GM18520 (cell line): ENCODE results near the gene ZNF699.
A peak's percentile ranks its signal among the peaks of the same experiment; 100 is the strongest.
"Not testable (repeated sequence)": the region's sequence is repeated elsewhere in the genome, so short reads cannot be mapped to it uniquely, and the experiment has no call there.

Experiments used
- ATAC-seq: cut with Tn5 transposase; IDR thresholded peaks from one replicate; pipeline ENCODE4 v1.9.1; 2021; ENCODE audit not compliant: unreplicated experiment

Gene ZNF699

DNA sequence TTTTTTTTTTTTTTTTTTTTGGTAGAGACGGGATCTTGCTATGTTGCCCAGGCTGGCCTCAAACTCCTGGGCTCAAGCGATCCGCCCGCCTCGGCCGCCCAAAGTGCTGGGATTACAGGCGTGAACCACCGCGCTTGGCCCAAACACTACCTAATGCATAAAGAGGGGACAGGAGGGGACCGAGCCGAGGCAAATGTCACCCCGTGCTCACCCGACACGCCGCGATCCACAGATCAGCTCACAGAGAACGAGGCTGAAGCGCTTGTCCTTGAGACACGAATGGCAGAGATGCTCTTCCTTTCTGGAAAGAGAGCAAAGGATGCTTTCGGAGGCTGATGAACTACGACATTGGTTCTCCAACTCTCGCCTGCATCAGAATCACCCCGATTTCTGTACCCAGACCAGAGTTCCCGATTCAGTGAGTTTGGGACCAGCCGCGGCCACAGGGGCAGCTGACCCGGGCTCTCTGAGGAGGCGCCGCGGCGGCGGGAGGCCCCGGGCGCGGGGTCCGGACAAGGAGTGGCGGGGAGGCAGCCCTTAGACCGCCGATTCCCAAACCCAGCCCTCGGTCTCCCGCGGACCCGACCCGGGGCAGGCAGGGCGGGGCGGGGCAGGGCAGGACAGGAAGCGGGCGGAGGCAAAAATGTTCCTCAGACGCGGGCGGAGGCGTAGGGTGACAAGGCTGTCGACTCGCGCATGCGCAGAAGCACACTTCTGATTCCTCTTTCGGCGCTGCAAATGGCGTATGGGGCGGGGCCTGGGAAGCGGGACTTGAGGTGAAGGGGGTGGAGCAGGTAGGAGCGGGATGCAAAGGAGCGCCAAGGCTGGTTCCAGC lies at the start of gene ZNF699:
Gene ZNF699 (minus strand): TSS at position 700 of the 835 bp plus-strand sequence. CDS start 4,719 bp downstream, outside the sequence.
- peak; percentile 90 for ATAC-seq

DNA sequence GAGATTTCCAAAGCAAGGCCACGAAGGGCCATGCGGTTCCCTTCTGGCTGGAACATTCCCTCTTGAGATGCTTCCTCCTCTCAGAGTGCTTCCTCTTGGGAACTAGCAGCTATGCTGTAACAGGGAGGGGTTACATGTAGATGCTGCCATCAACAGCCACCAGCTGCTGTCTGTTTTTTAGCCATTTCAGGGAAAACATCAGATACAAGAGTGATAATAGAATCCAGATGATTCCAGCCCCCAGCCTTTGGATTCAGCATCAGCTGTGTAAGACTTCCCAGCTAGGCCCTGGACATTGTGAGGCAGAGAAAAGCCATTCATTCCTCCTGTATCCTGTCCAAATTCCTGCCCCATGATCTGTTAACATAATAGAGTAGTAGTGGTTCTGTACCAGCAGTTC lies 45.0 kb upstream of the ZNF699 start:
- ATAC-seq = no peak

DNA sequence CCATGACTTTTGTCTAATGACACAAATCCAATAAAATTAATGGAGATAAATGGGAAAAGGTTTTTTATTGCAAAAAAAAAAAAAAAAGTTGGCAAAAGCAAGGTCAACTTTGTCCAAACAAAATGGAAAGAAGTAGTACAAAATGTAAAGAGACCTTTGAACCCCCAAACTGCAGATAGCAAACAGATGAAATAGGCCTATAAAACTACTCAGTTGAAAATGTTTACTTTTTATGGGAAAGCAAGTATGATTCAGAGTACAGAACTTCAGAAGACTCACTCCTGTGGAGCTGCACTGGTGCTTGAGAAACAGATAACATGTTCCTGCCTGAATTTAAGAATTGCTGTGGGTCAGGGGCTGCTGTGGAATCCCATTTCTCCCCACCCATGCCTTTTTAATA lies 43.4 kb upstream of the ZNF699 start:
- no peak for ATAC-seq

GRCh38 chr19:9352505-9352904 lies 42.9 kb upstream of the ZNF699 start:
- no peak for ATAC-seq

- ATAC-seq = no peak
Observed at GRCh38 chr19:9348671-9349070, 39.0 kb upstream of the ZNF699 start.

GRCh38 chr19:9348253-9348652 lies 38.6 kb upstream of the ZNF699 start:
- ATAC-seq = no peak

- no peak for ATAC-seq
Observed at GRCh38 chr19:9345005-9345404, 35.4 kb upstream of the ZNF699 start.

DNA sequence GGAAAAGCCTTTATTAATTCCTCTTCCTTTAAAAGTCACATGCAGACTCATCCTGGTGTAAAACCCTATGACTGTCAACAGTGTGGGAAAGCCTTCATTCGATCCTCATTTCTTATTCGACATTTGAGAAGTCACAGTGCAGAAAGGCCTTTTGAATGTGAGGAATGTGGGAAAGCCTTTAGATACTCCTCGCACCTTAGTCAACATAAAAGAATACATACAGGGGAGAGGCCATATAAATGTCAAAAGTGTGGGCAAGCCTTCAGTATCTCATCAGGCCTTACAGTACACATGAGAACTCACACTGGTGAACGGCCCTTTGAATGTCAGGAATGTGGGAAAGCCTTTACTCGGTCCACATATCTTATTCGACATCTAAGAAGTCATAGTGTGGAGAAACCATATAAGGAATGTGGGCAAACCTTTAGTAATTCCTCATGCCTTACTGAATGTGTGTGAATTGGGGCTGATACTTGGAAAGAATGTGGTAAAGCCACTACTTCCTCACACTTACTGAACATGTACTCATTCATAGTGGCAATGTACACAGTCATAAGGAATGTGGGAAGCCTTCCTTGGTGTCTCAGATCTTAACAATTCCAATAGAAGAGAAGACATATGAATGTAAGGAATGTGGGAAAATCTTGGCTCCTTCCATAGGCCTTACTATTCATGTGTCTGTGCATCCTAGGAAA lies 33.1 kb upstream of the ZNF699 start:
- ATAC-seq = no peak

DNA sequence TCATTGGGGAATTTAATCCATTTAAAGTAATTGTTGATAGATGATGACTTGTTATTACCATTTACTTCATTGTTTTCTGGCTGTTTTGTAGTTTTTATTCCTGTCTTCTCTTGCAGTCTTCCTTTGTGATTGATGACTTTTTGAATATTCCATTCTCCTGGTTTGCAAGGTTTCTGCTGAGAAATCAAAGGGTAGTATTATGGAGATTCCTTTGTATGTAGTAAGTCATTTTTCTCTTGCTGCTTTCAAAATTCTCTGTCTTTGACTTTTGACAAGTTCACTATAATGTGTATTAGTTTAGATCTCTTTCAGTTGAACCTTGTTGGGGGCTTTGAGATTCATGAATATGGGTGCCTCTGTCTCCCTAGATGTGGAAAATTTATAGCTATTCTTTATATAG lies 20.4 kb upstream of the ZNF699 start:
- ATAC-seq = no peak

DNA sequence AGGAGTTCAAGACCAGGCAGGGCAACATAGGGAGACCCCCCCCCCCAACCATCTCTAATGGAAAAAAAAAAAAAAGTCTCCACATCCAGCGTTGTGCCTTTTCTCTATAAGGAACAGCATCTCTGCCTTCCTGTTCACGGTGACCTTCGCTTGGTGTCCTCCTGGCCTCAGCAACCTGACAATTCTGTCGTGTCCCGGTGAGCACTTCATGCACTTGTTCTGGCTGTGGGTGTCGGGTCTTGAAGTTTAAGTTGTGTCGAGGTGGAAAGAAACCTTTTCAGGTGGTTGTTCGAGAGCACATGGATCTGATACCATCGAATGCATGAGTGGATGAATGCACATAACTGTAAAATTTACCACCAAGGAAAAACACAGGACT lies 14.9 kb upstream of the ZNF699 start:
- no peak for ATAC-seq

DNA sequence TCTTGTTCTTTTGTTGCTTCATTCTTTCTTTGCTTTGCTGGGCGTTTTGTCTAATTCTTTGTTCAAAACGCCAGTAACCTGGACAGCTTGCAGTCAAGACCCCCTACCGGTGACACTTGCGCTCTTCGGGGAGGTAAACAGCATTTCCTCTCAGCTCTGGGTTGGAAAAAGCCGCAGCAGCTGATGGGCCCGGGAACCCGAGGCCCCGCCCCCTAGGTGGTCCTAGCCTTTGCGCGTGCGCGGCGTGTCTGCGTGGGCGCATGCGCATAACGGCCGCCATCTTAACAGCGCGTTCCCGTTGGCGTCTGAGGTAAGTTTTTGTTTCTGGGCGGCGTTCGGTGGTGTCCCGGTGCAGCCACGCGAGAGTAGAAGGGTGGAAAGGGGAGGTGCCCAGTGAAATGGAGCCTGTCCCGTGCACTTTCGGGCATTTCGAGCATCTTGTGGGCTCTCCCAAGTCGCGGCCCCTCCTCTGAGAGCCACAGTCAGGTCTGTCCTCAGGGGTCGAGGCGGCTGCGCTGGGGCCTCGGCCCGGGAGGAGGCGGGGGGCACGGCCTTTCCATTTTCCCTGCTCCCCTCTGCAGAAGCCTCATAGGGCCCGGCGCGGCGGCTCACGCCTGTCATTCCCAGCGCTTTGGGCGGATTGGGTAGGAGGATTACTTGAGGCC lies 14.4 kb upstream of the ZNF699 start, which contains the start of gene ZNF559:
Gene ZNF559 (plus strand): TSS at position 261 of the 665 bp plus-strand sequence. CDS start 14,371 bp downstream, outside the sequence.
- peak; percentile 88 for ATAC-seq

DNA sequence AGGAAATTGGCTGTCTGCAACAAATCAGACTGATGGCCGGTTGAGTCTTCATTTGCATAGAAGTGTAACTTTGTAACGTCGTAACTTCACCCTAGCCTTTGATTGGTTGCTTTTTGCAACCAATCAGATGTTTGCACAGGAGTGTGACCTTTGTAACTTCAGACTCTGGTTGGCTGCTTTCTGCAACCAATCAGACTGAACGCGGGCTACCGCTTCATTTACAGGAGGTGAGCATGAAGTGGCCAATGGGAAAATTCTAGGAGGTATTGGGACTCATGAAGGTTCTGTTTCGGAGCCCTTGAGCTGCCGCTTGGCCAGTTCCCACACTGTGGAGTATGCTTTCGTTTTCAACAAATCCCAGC lies 13.9 kb upstream of the ZNF699 start:
- peak; percentile 3 for ATAC-seq

DNA sequence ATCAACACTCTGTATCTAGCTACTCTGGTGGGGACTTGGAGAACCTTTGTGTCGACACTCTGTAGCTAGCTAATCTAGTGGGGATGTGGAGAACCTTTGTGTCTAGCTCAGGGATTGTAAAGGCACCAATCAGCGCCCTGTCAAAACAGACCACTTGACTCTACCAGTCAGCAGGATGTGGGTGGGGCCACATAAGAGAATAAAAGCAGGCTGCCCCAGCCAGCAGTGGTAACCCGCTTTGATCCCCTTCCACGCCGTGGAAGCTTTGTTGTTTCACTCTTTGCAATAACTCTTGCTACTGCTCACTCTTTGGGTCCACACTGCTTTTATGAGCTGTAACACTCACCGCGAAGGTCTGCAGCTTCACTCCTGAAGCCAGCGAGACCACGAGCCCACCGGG lies 12.6 kb upstream of the ZNF699 start:
- not testable (repeated sequence) for ATAC-seq

- not testable (repeated sequence) for ATAC-seq
Observed at GRCh38 chr19:9321756-9322155, 12.1 kb upstream of the ZNF699 start.

DNA sequence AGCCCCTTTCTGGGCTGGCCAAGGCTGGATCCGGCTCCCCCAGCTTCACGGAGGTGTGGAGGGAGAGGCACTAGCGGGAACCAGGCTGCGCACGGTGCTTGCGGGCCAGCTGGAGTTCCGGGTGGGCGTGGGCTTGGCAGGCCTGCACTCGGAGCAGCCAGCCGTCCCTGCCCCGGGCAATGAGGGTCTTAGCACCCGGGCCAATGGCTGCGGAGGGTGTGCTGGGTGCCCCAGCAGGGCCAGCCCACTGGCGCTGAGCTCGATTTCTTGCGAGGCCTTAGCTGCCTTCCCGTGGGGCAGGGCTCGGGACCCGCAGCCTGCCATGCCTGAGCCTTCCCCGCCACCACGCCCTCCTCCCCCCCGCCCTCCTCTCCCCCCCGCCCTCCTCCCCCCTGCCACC lies 11.7 kb upstream of the ZNF699 start:
- ATAC-seq = no peak

- no peak for ATAC-seq
Observed at GRCh38 chr19:9313756-9314155, 4.1 kb upstream of the ZNF699 start.

DNA sequence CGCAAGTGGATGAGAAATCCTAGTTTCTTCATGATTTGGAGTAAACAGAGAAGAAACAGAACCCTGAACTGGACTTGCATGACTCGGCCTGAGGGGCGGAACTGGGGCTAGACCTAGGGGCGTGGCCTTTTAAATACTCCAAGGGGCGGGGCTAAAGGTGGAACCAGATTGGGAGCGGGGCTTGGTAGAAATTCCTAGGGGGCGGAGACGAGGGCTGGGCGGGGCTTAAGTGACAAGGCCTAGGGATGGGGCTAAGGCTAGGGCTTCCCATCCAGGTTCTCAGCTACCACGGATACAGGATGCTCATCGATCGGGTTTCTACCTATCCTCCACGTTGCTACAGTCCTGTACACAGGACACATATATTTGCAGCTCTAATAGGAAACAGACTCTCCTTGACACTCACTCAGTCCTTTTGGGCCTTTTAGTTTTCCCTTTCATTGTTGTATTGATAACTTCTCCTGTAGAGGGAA lies 372 bp upstream of the ZNF699 start:
- ATAC-seq = peak; percentile 31

- no peak for ATAC-seq
Observed at GRCh38 chr19:9308091-9308770, 1.4 kb downstream of the ZNF699 start.

GRCh38 chr19:9306443-9306842 lies 3.2 kb downstream of the ZNF699 start:
- no peak for ATAC-seq

DNA sequence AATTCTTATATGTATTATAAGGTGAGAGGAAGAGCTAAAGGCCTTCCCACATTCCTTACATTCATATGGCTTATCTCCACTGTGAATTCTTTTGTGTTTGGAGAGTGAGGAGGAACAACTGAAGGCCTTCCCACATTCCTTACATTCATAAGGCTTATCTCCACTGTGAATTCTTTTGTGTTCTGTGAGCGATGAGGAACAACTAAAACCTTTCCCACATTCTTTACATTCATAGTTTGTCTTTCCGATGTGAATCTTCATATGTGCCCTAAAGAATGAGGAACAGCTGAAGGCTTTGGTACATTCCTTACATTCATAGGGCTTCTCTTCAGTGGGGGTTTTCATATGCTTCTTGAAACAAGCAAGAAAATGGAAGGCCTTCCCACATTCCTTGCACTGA lies 13.3 kb downstream of the ZNF699 start:
- ATAC-seq = no peak

- no peak for ATAC-seq
Observed at GRCh38 chr19:9295411-9295849, 14.2 kb downstream of the ZNF699 start.
